Measurements from ENCODE around the gene PITPNC1. TPM values are rescaled to one million over a fixed set of nuclear protein-coding genes. Genes with fewer than 3 reads are reported as not detected.
A peak's percentile ranks its signal among the peaks of the same experiment; 100 is the strongest.

The PITPNC1 gene
- polyA plus RNA-seq, 1 experiment, result 9.1 TPM

DNA sequence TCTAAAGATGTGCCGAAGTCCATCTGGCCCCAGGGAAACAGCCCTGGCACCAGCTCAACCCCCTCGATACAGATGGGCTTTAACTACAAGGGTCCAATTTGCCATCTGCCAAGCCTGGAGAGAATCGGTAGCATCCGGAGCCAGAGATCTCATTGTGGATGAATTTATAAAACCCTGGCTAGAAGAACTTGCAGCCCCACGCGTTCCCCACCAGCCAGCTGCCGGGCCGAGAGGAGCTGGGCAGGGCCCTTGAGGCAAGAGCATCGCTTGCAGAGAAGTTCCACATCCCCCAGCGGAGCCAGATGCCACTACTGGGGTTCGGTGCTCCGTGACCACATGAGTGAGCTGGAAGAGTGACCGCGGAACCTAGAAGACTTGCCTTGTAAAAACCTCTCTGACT lies 275.4 kb downstream of the PITPNC1 start:
- no peak overlapping the region for H3K4me3 ChIP-seq (ENCODE audit: low read depth, low read length)
- no peak for DNase-seq (ENCODE audit: low read depth, low spot score)
- no peaks in the 10 kb centered on the region for H3K27me3 ChIP-seq (ENCODE audit: control insufficient read depth, insufficient read depth, low read length)
- no peaks in the 10 kb centered on the region for H3K9me3 ChIP-seq (ENCODE audit: control insufficient read depth, insufficient read depth, low read length)
- CTCF ChIA-PET, result no interaction called here
- POLR2A ChIA-PET, result no interaction called here
- H3K27ac ChIP-seq (ENCODE audit: low read depth, low read length), result peak overlapping the region; percentile 11
- TF ChIP-seq, protein P1, sequence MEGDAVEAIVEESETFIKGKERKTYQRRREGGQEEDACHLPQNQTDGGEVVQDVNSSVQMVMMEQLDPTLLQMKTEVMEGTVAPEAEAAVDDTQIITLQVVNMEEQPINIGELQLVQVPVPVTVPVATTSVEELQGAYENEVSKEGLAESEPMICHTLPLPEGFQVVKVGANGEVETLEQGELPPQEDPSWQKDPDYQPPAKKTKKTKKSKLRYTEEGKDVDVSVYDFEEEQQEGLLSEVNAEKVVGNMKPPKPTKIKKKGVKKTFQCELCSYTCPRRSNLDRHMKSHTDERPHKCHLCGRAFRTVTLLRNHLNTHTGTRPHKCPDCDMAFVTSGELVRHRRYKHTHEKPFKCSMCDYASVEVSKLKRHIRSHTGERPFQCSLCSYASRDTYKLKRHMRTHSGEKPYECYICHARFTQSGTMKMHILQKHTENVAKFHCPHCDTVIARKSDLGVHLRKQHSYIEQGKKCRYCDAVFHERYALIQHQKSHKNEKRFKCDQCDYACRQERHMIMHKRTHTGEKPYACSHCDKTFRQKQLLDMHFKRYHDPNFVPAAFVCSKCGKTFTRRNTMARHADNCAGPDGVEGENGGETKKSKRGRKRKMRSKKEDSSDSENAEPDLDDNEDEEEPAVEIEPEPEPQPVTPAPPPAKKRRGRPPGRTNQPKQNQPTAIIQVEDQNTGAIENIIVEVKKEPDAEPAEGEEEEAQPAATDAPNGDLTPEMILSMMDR (IDR thresholded peaks at IDR 0.05; ENCODE audit: low read depth, low read length), result no peak

DNA sequence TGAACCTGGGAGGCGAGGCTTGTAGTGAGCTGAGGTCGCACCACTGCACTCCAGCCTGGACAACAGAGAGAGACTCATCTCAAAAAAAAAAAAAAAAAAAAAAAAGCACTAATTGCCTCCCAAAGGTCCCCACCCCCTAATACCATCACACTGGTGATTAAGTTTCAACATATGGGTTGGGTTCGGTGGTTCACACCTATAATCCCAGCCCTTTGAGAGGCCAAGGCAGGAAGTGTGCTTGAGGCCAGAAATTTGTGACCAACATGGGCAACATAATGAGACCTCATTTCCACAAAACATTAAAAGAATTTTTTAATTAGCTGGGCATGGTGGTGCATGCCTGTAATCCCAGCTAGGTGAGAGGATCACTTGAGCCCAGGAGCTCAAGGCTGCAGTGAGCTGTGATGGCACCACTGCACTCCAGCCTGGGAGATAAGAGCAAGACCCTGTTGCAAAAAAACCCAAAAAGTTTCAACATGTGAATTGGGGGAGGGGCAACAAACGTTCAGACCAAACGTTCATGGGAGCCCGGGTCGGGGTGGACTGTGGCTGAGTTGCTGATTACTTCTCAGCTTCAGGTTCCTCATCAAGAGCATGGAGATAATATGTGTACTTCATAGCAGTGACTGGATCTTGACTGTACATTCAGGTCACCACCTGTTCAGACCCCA lies 278.5 kb downstream of the PITPNC1 start:
- no peaks in the 10 kb centered on the region; the same call in 1 of the 2 replicates for H3K9me3 ChIP-seq (ENCODE audit: control insufficient read depth, insufficient read depth, low read length)
- ChIA-PET CTCF (no interaction called here), POLR2A (interaction anchor here (0.6 kb wide), 1 partner anchor 45 kb away, joined by 6 read pairs; no protein-coding TSS in a partner anchor)
- H3K27me3 ChIP-seq (ENCODE audit: control insufficient read depth, insufficient read depth, low read length), result no peaks in the 10 kb centered on the region
- H3K4me3 ChIP-seq (ENCODE audit: low read depth, low read length), result no peak overlapping the region
- DNase-seq (ENCODE audit: low read depth, low spot score), result no peak
- no peak overlapping the region for H3K27ac ChIP-seq (ENCODE audit: low read depth, low read length)
- TF ChIP-seq, protein P1 (IDR thresholded peaks at IDR 0.05; ENCODE audit: low read depth, low read length), result no peak

DNA sequence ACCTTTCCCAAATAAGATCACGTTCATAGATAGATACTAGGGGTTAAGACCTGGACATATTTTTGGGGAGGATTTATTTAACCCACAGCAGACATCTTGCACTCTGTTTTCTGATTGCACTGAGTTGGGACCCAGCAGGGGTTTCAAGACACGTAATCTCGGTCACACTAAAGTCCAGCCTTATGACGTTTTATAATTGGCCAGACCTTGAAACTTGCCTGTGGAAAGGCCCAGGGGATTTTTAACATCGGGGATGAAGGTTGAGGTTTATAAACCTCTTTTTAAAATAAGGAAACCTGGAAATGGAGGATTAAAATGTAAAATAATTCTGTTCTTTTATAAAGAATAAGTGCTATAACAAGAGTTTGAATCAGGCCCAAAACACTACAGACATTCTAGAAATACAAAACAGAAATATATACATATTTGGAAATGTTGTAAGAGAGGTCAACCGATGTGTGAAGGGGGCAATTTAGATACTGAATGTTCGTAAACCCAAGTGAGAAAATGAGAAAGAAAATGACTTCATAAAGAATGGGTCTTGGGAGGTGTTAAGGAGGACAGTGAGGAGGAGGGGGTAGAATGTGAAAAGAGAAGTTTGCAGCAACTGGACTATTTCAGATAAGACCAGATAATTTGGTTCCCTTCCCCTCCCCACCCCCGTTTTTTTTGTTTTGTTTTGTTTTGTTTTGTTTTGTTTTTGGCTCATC lies 279.6 kb downstream of the PITPNC1 start:
- ChIA-PET CTCF (no interaction called here), POLR2A (interaction anchor here (0.5 to 0.6 kb wide), 2 partner anchors 10 to 46 kb away, joined by 3 to 6 read pairs; no protein-coding TSS in a partner anchor)
- Histone ChIP-seq H3K27me3 (ENCODE audit: control insufficient read depth, insufficient read depth, low read length) (no peaks in the 10 kb centered on the region), H3K27ac (ENCODE audit: low read depth, low read length) (no peak overlapping the region), H3K9me3 (ENCODE audit: control insufficient read depth, insufficient read depth, low read length) (no peaks in the 10 kb centered on the region; the same call in 1 of the 2 replicates), H3K4me3 (ENCODE audit: low read depth, low read length) (no peak overlapping the region)
- TF ChIP-seq, protein P1 (IDR thresholded peaks at IDR 0.05; ENCODE audit: low read depth, low read length), result no peak
- no peak for DNase-seq (ENCODE audit: low read depth, low spot score)

DNA sequence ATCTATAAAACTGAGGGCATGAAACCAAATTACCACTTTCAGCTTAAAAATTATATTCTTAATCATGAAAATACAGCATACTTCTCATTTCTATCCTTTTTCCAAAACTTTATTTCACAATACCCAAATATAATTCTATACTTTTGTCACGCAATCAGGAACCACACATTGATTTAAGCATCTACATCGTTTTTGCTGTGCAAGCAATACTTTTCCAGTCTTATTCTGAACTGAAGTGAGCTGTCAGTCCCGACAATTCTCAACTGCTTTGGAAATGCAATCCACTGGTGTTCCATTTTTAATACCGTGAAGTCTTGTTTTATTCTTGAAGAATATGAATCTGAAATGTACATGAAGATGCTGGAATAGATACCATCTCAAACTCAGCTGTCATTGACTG lies 280.5 kb downstream of the PITPNC1 start:
- H3K9me3 ChIP-seq (ENCODE audit: control insufficient read depth, insufficient read depth, low read length), result no peaks in the 10 kb centered on the region; the same call in 1 of the 2 replicates
- ChIA-PET POLR2A (no interaction called here), CTCF (no interaction called here)
- no peak overlapping the region for H3K4me3 ChIP-seq (ENCODE audit: low read depth, low read length)
- no peaks in the 10 kb centered on the region for H3K27me3 ChIP-seq (ENCODE audit: control insufficient read depth, insufficient read depth, low read length)
- H3K27ac ChIP-seq (ENCODE audit: low read depth, low read length), result no peak overlapping the region
- DNase-seq (ENCODE audit: low read depth, low spot score), result no peak
- TF ChIP-seq, protein P1 (IDR thresholded peaks at IDR 0.05; ENCODE audit: low read depth, low read length), result no peak

DNA sequence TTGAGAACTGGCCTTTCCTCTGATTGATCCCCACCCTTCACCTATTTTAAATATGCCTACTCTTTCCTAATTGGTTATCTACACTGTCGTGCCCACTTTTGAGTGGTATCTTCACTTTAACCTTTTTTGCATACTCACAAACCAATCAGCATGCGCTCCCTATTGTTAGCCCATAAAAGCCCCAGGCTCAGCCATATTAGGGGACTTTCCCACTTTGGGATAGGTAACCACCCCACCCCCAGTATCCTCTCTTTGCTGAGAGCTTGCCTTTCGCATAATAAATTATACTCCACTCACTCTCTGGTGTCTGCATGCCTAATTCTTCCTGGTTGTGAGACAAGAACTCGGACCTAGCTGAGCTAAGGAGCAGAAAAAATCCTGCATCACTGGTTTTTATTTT lies 281.2 kb downstream of the PITPNC1 start:
- Histone ChIP-seq H3K27ac (ENCODE audit: low read depth, low read length) (no peak overlapping the region), H3K9me3 (ENCODE audit: control insufficient read depth, insufficient read depth, low read length) (no peaks in the 10 kb centered on the region; the same call in 1 of the 2 replicates), H3K27me3 (ENCODE audit: control insufficient read depth, insufficient read depth, low read length) (no peaks in the 10 kb centered on the region), H3K4me3 (ENCODE audit: low read depth, low read length) (no peak overlapping the region)
- TF ChIP-seq, protein P1 (IDR thresholded peaks at IDR 0.05; ENCODE audit: low read depth, low read length), result no peak
- CTCF ChIA-PET, result no interaction called here
- DNase-seq (ENCODE audit: low read depth, low spot score), result no peak
- POLR2A ChIA-PET, result no interaction called here
